ENCODE results near the gene NDUFS1. TPM values are rescaled to one million over a fixed set of nuclear protein-coding genes. Genes with fewer than 3 reads are reported as not detected.

The NDUFS1 gene
- total and polyA plus RNA-seq, 10 of the 15 experiments (the other 5 are each of a cell fraction or from before 2014, with no cell fraction given): 62.6 to 108 (median 90.4) TPM

DNA sequence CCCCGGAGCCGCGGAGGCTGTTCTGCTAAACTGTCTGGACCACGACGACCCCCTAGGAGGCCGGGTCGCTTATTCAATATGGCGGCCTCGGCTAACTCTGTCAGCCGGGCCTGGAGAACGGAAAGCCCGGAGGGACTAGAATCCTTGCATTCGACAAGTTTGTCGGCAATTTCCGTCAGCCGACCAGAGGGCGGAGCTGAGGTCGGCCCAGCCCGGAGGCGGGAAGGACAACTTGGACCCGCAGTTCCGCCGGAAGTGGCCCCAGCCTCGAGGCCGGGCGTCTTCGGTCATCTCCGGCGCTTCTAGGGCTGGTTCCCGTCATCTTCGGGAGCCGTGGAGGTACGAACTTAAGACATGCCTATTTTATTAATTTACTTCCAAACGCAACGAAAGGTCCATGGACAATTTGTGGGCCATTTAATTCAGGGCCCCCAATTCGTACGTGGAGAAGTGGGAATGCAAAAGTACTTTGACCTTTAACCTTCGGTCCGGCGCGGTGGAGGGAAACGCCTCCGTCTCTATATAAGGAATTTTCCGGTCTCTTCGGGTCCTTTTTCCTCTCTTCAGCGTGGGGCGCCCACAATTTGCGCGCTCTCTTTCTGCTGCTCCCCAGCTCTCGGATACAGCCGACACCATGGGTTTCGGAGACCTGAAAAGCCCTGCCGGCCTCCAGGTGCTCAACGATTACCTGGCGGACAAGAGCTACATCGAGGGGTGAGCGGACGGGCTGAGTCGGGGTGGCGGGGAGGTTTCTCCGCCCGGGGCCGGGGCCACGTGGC is at the start of gene NDUFS1, which contains the start of gene EEF1B2 (continued):
- TF ChIP-seq, protein P1, sequence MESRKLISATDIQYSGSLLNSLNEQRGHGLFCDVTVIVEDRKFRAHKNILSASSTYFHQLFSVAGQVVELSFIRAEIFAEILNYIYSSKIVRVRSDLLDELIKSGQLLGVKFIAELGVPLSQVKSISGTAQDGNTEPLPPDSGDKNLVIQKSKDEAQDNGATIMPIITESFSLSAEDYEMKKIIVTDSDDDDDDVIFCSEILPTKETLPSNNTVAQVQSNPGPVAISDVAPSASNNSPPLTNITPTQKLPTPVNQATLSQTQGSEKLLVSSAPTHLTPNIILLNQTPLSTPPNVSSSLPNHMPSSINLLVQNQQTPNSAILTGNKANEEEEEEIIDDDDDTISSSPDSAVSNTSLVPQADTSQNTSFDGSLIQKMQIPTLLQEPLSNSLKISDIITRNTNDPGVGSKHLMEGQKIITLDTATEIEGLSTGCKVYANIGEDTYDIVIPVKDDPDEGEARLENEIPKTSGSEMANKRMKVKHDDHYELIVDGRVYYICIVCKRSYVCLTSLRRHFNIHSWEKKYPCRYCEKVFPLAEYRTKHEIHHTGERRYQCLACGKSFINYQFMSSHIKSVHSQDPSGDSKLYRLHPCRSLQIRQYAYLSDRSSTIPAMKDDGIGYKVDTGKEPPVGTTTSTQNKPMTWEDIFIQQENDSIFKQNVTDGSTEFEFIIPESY (IDR thresholded peaks at IDR 0.05): no peak
- TF ChIP-seq, protein P2, sequence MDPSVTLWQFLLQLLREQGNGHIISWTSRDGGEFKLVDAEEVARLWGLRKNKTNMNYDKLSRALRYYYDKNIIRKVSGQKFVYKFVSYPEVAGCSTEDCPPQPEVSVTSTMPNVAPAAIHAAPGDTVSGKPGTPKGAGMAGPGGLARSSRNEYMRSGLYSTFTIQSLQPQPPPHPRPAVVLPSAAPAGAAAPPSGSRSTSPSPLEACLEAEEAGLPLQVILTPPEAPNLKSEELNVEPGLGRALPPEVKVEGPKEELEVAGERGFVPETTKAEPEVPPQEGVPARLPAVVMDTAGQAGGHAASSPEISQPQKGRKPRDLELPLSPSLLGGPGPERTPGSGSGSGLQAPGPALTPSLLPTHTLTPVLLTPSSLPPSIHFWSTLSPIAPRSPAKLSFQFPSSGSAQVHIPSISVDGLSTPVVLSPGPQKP (IDR thresholded peaks at IDR 0.05; ENCODE audit: low read depth, low read length): peak; percentile 83
- TF ChIP-seq POLR2A (IDR thresholded peaks at IDR 0.05; ENCODE audit: low read depth, low read length) (peak; percentile 83), CBX3 (IDR thresholded peaks at IDR 0.05; ENCODE audit: borderline replicate concordance, low read depth) (no peak), ZNF207 (IDR thresholded peaks at IDR 0.05; ENCODE audit: borderline replicate concordance) (no peak; the same call in 1 of the 2 replicates), FOXM1 (IDR thresholded peaks at IDR 0.05; ENCODE audit: low read depth, low read length) (0 out of 2 replicates have a peak, but pooled peaks have one; percentile 17), EED (IDR thresholded peaks at IDR 0.05; ENCODE audit: low read depth) (no peak), MTA3 (IDR thresholded peaks at IDR 0.05; ENCODE audit: borderline replicate concordance, low read length) (no peak), HDAC6 (IDR thresholded peaks at IDR 0.05; ENCODE audit: unreplicated experiment) (no peak), SMARCA5 (IDR thresholded peaks at IDR 0.05) (0 out of 2 replicates have a peak, but pooled peaks have one; percentile 7), CHD2 (IDR thresholded peaks at IDR 0.05; ENCODE audit: borderline replicate concordance, low read depth, low read length) (peak; percentile 3; the same call in 1 of the 2 replicates), PAX8 (IDR thresholded peaks at IDR 0.05) (no peak), MYB (IDR thresholded peaks at IDR 0.05; ENCODE audit: borderline replicate concordance, low read depth, low read length) (no peak), BACH1 (IDR thresholded peaks at IDR 0.05; ENCODE audit: borderline replicate concordance) (peak; percentile 65; the same call in 1 of the 2 replicates), IKZF2 (IDR thresholded peaks at IDR 0.05) (no peak), CHD4 (IDR thresholded peaks at IDR 0.05) (no peak), POLR2AphosphoS5 (IDR thresholded peaks at IDR 0.05; ENCODE audit: low read length) (peak; percentile 87), KDM1A (IDR thresholded peaks at IDR 0.05; ENCODE audit: borderline replicate concordance) (no peak), RELA (IDR thresholded peaks at IDR 0.05; ENCODE audit: borderline replicate concordance, partially characterized antibody) (no peak), GABPA (IDR thresholded peaks at IDR 0.05; ENCODE audit: low read depth) (peak; percentile 91)
- TF ChIP-seq, protein P3, sequence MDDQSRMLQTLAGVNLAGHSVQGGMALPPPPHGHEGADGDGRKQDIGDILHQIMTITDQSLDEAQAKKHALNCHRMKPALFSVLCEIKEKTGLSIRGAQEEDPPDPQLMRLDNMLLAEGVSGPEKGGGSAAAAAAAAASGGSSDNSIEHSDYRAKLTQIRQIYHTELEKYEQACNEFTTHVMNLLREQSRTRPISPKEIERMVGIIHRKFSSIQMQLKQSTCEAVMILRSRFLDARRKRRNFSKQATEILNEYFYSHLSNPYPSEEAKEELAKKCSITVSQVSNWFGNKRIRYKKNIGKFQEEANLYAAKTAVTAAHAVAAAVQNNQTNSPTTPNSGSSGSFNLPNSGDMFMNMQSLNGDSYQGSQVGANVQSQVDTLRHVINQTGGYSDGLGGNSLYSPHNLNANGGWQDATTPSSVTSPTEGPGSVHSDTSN (IDR thresholded peaks at IDR 0.05; ENCODE audit: insufficient replicate concordance, low read depth, low read length): no peak
- TF ChIP-seq, protein P4, sequence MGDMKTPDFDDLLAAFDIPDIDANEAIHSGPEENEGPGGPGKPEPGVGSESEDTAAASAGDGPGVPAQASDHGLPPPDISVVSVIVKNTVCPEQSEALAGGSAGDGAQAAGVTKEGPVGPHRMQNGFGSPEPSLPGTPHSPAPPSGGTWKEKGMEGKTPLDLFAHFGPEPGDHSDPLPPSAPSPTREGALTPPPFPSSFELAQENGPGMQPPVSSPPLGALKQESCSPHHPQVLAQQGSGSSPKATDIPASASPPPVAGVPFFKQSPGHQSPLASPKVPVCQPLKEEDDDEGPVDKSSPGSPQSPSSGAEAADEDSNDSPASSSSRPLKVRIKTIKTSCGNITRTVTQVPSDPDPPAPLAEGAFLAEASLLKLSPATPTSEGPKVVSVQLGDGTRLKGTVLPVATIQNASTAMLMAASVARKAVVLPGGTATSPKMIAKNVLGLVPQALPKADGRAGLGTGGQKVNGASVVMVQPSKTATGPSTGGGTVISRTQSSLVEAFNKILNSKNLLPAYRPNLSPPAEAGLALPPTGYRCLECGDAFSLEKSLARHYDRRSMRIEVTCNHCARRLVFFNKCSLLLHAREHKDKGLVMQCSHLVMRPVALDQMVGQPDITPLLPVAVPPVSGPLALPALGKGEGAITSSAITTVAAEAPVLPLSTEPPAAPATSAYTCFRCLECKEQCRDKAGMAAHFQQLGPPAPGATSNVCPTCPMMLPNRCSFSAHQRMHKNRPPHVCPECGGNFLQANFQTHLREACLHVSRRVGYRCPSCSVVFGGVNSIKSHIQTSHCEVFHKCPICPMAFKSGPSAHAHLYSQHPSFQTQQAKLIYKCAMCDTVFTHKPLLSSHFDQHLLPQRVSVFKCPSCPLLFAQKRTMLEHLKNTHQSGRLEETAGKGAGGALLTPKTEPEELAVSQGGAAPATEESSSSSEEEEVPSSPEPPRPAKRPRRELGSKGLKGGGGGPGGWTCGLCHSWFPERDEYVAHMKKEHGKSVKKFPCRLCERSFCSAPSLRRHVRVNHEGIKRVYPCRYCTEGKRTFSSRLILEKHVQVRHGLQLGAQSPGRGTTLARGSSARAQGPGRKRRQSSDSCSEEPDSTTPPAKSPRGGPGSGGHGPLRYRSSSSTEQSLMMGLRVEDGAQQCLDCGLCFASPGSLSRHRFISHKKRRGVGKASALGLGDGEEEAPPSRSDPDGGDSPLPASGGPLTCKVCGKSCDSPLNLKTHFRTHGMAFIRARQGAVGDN (IDR thresholded peaks at IDR 0.05): peak; percentile 61

Data from GM12878 (cell line).